Gastroesophageal sphincter (tissue), 4 donors: ENCODE data around the gene RPL3. TPM values are rescaled to one million over a fixed set of nuclear protein-coding genes. Genes with fewer than 3 reads are reported as not detected.
"Not testable (repeated sequence)": the region's sequence is repeated elsewhere in the genome, so short reads cannot be mapped to it uniquely, and the experiment has no call there.

Experiments
- ATAC-seq: fragments of 150-250 bp; one replicate; pipeline ENCODE4 v1.9.1; 2016; ENCODE audit warnings: mild to moderate bottlenecking, moderate library complexity
- H3K27ac ChIP-seq, 4 donors: fragments of 200-600 bp; sonication (generic) in 3 of 4; 1 replicate in 3 of 4; 2 replicates in 1 of 4; pipeline ENCODE4 v1.5.1; 2016 to 2019
- H3K27me3 ChIP-seq: fragments of 200-600 bp; sonication (generic); one replicate; pipeline ENCODE4 v1.5.1; 2019
- H3K36me3 ChIP-seq, 2 donors: fragments of 200-600 bp; sonication (generic); one replicate each; pipeline ENCODE4 v1.5.1; 2019; ENCODE audit warnings: control low read depth in 1 of 2
- H3K4me1 ChIP-seq, 3 donors: fragments of 200-600 bp; sonication (generic); 1 replicate in 2 of 3; 2 replicates in 1 of 3; pipeline ENCODE4 v1.5.1; 2016 to 2019; ENCODE audit warnings: control low read depth in 2 of 3
- H3K4me3 ChIP-seq, 2 donors: fragments of 200-600 bp; sonication (generic); one replicate each; pipeline ENCODE4 v1.5.1; 2019; ENCODE audit warnings: mild to moderate bottlenecking in 1 of 2, moderate library complexity in 1 of 2
- H3K9me3 ChIP-seq, 3 donors: fragments of 200-600 bp; sonication (generic); one replicate each; pipeline ENCODE4 v1.5.1; 2017 to 2019; ENCODE audit warnings: control low read depth in 2 of 3
- EP300 ChIP-seq: sonication (generic); formaldehyde crosslinking; IDR thresholded peaks from one replicate; pipeline ENCODE4 v1.6.1; 2017; ENCODE audit warnings: antibody characterized with exemption, mild to moderate bottlenecking
- POLR2A ChIP-seq, 2 donors: fragments of 450-650 bp; IDR thresholded peaks; one replicate each; pipeline ENCODE4 v1.6.1; 2017; ENCODE audit warnings: antibody characterized with exemption in 2 of 2, mild to moderate bottlenecking in 2 of 2, moderate library complexity in 1 of 2
- POLR2AphosphoS5 ChIP-seq: sonication (generic); formaldehyde crosslinking; IDR thresholded peaks from one replicate; pipeline ENCODE4 v1.6.1; 2017; ENCODE audit warnings: antibody characterized with exemption
- WGBS, 2 donors: methylation state at CpG; one replicate each; pipeline ENCODE4 v1.1.5; 2018; ENCODE audit warnings: low coverage in 1 of 2; 5-methylcytosine and 5-hydroxymethylcytosine counted together
- total RNA-seq, 4 donors: library from RNA; depleted of rRNA; stranded (reverse); fragments of >200 nt; gene quantifications; one replicate each; pipeline ENCODE4 v1.1.0, GENCODE V29; 2016
- TF ChIP-seq, protein P1 (sequence below), 4 experiments: fragments of 200-600 bp in 2 of 4; fragments of 450-650 bp in 2 of 4; sonication (generic) in 1 of 4; IDR thresholded peaks; one replicate each; pipeline ENCODE4 v1.5.1; 2017 to 2019; ENCODE audit warnings: antibody characterized with exemption in 4 of 4, mild to moderate bottlenecking in 2 of 4, moderate library complexity in 2 of 4

RPL3 gene
- total RNA-seq, 4 donors from 2014 or later = 1,539 to 2,425 (median 1,793) TPM

DNA sequence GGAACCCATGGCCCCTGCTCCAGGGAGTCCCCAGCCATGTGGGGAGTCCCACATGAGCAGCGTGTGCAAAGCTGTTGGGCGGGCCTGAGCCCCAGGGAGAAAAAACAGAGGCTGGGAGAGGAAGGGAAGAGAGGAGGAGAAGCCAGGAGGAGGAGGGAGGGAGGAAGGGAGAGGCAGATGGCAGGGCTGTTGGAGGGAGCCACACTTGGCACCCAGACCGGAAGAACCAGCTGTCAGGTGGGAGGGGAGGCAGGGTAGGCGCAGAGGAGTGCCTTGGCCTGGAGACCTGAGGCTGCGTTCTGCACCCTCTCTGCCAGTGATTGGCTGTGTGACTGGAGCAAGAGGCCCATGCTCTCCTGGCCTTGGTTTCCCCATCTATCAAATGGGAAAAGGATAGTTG lies 37.0 kb upstream of the RPL3 start:
- Histone ChIP-seq H3K4me1 (peaks cover 0 to 8% (median 0%) of the 10 kb centered on the region in 3 donors), H3K27me3 (no peaks in the 10 kb centered on the region), H3K9me3 (no peaks in the 10 kb centered on the region), H3K36me3 (peaks cover 0 to 10% of the 10 kb centered on the region in 2 donors), H3K4me3 (no peak overlapping the region), H3K27ac (no peak overlapping the region)
- TF ChIP-seq, protein P1, sequence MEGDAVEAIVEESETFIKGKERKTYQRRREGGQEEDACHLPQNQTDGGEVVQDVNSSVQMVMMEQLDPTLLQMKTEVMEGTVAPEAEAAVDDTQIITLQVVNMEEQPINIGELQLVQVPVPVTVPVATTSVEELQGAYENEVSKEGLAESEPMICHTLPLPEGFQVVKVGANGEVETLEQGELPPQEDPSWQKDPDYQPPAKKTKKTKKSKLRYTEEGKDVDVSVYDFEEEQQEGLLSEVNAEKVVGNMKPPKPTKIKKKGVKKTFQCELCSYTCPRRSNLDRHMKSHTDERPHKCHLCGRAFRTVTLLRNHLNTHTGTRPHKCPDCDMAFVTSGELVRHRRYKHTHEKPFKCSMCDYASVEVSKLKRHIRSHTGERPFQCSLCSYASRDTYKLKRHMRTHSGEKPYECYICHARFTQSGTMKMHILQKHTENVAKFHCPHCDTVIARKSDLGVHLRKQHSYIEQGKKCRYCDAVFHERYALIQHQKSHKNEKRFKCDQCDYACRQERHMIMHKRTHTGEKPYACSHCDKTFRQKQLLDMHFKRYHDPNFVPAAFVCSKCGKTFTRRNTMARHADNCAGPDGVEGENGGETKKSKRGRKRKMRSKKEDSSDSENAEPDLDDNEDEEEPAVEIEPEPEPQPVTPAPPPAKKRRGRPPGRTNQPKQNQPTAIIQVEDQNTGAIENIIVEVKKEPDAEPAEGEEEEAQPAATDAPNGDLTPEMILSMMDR (IDR thresholded peaks at IDR 0.05) = no peak
- TF ChIP-seq POLR2AphosphoS5 = no peak
- no peak for TF ChIP-seq POLR2A (IDR thresholded peaks at IDR 0.05)
- TF ChIP-seq EP300 = no peak
- WGBS, 2 donors = 64 to 80% methylated on average over 1 to 3 of the region's 5 CpGs
- no peak for ATAC-seq

DNA sequence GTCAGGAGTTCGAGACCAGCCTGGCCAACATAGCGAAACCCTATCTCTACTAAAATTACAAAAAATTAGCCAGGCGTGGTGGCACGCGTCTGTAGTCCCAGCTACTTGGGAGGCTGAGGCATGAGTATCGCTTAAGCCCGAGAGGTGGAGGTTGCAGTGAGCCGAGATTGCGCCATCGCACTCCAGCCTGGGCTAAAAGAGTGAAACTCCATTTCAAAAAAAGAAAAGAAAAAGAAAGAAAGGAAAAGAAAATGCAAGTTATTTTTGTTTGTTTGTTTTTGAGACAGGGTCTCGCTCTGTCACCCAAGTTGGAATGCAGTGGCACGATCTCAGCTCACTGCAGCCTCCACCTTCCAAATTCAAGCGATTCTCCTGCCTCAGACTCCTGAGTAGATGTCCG lies 36.4 kb upstream of the RPL3 start:
- not testable (repeated sequence) for H3K9me3 ChIP-seq, ATAC-seq, H3K4me3 ChIP-seq, H3K27me3 ChIP-seq, H3K27ac ChIP-seq
- Histone ChIP-seq H3K36me3 (peaks cover 0 to 10% of the 10 kb centered on the region in 2 donors), H3K4me1 (peaks cover 0 to 15% (median 3%) of the 10 kb centered on the region in 3 donors)
- 94 to 97% methylated on average over 5 to 12 of the region's 14 CpGs for WGBS, 2 donors

DNA sequence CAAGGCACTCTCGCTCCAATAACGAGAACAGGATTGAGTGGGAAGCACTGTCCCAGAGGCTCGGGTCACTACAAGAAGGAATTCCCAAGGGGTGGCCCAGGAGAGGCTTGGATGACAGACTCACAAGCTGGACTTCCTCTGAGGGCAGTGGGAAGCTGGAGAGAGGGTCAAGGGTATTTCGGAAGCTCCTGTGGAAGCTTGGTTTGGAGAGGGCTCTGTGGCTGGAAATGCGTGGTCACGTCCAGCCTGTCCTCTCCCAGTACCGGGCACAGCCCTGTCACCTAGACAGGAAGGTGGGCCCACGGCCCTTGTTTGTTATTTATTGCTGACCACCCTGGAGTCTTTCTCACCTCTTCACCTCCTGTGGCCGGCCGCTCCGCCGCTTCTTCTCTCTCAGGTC lies 35.7 kb upstream of the RPL3 start:
- Histone ChIP-seq H3K9me3 (no peaks in the 10 kb centered on the region), H3K27ac (no peak overlapping the region), H3K27me3 (no peaks in the 10 kb centered on the region), H3K4me1 (peaks cover 0 to 21% (median 6%) of the 10 kb centered on the region in 3 donors), H3K36me3 (peaks cover 0 to 10% of the 10 kb centered on the region in 2 donors), H3K4me3 (no peak overlapping the region)
- 81 to 92% methylated on average over 5 to 6 of the region's 12 CpGs for WGBS, 2 donors
- ATAC-seq = no peak
- TF ChIP-seq POLR2A (IDR thresholded peaks at IDR 0.05) = no peak
- no peak for TF ChIP-seq EP300
- TF ChIP-seq, protein P1 (IDR thresholded peaks at IDR 0.05) = no peak
- no peak for TF ChIP-seq POLR2AphosphoS5

DNA sequence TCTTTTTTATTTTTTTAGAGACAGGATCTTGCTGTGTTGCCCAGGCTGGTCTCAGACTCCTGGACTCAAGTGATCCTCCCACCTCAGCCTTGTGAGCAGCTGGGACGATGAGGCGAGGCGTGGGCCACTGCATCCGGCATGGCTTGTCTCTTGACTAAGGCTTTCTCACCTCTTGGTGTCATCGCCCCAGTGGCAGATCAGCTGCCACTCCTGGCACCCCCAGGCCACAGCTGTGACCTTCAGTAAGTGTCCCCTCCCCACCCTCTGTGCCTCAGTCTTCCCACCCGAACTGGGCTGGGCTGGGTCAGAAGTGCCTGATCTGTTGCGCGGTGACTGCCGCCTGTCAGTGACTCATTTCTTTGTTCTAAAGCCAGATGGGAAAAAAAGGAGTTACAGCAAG lies 33.9 kb upstream of the RPL3 start:
- Histone ChIP-seq H3K4me1 (peaks cover 0 to 32% (median 6%) of the 10 kb centered on the region in 3 donors), H3K27me3 (no peaks in the 10 kb centered on the region), H3K9me3 (no peaks in the 10 kb centered on the region), H3K36me3 (peaks cover 0 to 2% of the 10 kb centered on the region in 2 donors), H3K27ac (no peak overlapping the region), H3K4me3 (no peak overlapping the region)
- TF ChIP-seq, protein P1 (IDR thresholded peaks at IDR 0.05) = no peak
- no peak for TF ChIP-seq EP300
- no peak for TF ChIP-seq POLR2AphosphoS5
- no peak for TF ChIP-seq POLR2A (IDR thresholded peaks at IDR 0.05)
- no peak for ATAC-seq
- whole genome bisulfite sequencing, 2 donors = 87 to 97% methylated on average over 4 to 7 of the region's 9 CpGs

DNA sequence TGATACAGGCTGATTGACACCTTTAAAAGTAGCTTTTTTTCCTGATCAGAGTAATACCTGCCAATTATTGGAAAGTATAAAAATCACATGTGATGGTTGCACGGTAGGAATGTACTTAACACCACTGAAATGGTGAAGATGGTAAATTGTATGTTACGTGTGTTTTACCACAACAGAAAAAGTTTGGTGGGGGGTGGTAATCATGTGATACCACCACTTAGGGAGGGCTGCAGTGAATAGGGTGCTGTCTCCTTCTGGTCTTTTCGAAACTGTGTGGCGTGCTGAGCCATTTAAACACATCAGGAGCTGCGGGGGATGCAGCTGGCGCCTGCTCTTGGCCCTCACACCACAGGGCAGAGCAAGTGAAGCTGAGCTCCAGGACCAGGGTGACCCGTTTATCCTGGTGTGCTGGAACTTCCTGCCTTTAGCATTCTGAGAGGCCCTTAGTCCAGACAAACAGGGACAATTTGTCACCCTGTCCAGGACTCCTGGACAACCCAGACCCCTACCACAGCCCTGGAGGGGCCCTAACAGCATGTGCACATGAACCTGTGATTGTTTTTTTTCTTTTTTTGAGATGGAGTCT lies 33.0 kb upstream of the RPL3 start:
- H3K36me3 ChIP-seq = no peaks in the 10 kb centered on the region
- H3K4me3 ChIP-seq = no peak overlapping the region
- no peak for TF ChIP-seq POLR2A (IDR thresholded peaks at IDR 0.05)
- TF ChIP-seq, protein P1 (IDR thresholded peaks at IDR 0.05) = no peak
- TF ChIP-seq EP300 = no peak
- 80 to 84% methylated on average over 3 to 6 of the region's 7 CpGs for WGBS, 2 donors
- no peaks in the 10 kb centered on the region for H3K27me3 ChIP-seq
- H3K9me3 ChIP-seq = no peaks in the 10 kb centered on the region
- no peak for ATAC-seq
- peaks cover 0 to 32% (median 6%) of the 10 kb centered on the region in 3 donors for H3K4me1 ChIP-seq
- H3K27ac ChIP-seq = no peak overlapping the region
